Measurements from ENCODE around the gene LPP. TPM values are rescaled to one million over a fixed set of nuclear protein-coding genes. Genes with fewer than 3 reads are reported as not detected.

Gene LPP
- total and polyA plus RNA-seq, 2 of the 4 experiments (the other 2 are of a cell fraction): 16.0 to 130 TPM

- intact Hi-C loops (cut with micrococcal nuclease): loop anchor here (10.0 kb wide), 1 partner anchor 424 kb away; no protein-coding TSS in a partner anchor
- Histone ChIP-seq H2AK9ac (replicated peaks; ENCODE audit: low read depth, low read length, poor library complexity) (no peak overlapping the region), H3K56ac (ENCODE audit: extremely low read depth, insufficient read depth, low read length) (no peak overlapping the region), H2AFZ (replicated peaks; ENCODE audit: low read length, poor library complexity) (no peak overlapping the region), H4K91ac (ENCODE audit: insufficient read depth, low read depth, low read length) (no peak overlapping the region), H3K9me1 (ENCODE audit: insufficient read depth, low read length) (peaks cover 14% of the 10 kb centered on the region), H3K18ac (ENCODE audit: low read depth, low read length) (no peak overlapping the region), H3K4me2 (ENCODE audit: low read depth, low read length) (no peak overlapping the region), H4K20me1 (ENCODE audit: insufficient read depth, low read length) (peaks cover 24% of the 10 kb centered on the region; the same call in 1 of the 2 replicates), H3K9ac (ENCODE audit: low read depth, low read length) (no peak overlapping the region), H3K36me3 (ENCODE audit: control insufficient read depth, insufficient read depth, low read length) (peaks cover 5% of the 10 kb centered on the region; the same call in 1 of the 2 replicates), H2BK15ac (ENCODE audit: low read depth, low read length) (no peak overlapping the region), H3K27ac (ENCODE audit: insufficient read depth, low read length) (no peak overlapping the region), H3K4me1 (ENCODE audit: control insufficient read depth, insufficient read depth, low read length) (peaks cover 17% of the 10 kb centered on the region), H2AK5ac (ENCODE audit: low read depth, low read length) (no peak overlapping the region), H3K27me3 (ENCODE audit: control insufficient read depth, insufficient read depth, low read length) (no peaks in the 10 kb centered on the region), H2BK120ac (ENCODE audit: low read depth, low read length) (no peak overlapping the region), H3K9me3 (ENCODE audit: control insufficient read depth, insufficient read depth, low read length) (no peaks in the 10 kb centered on the region), H3K79me1 (ENCODE audit: low read depth in 1 of 2, low read length in 2 of 2) (peaks cover 39 to 75% of the 10 kb centered on the region in 2 experiments), H2BK5ac (ENCODE audit: low read depth, low read length, poor library complexity, severe bottlenecking) (no peak overlapping the region), H3K4ac (ENCODE audit: low read depth, low read length) (no peak overlapping the region), H4K5ac (ENCODE audit: low read depth, low read length) (no peak overlapping the region), H3K23ac (ENCODE audit: low read depth, low read length) (no peak overlapping the region; the same call in 1 of the 2 replicates), H3K14ac (replicated peaks; ENCODE audit: low read depth, low read length) (0 out of 2 replicates have a peak overlapping the region, but pooled peaks have one; percentile 6), H2BK20ac (ENCODE audit: low read depth, low read length) (no peak overlapping the region), H4K8ac (ENCODE audit: low read depth in 2 of 2, low read length in 2 of 2) (no peak overlapping the region), H3K4me3 (ENCODE audit: insufficient read depth, low read depth, low read length) (no peak overlapping the region)
- CTCF ChIA-PET: interaction anchor here (0.9 to 1.6 kb wide), 3 partner anchors 74 to 791 kb away, joined by 3 to 5 read pairs (median 3); no protein-coding TSS in a partner anchor
- peak; percentile 59 for DNase-seq
- no TSS peak for BruUV-seq (replicated peaks)
- dilution Hi-C loops (cut with HindIII; ENCODE audit: low sequenced_read_pairs, unreplicated experiment): no loop called here
- POLR2A ChIA-PET (ENCODE audit: unreplicated experiment): no interaction called here
- no peak for TF ChIP-seq CHD1 (IDR thresholded peaks at IDR 0.05; ENCODE audit: low read depth, low read length)
- TF ChIP-seq FOS (IDR thresholded peaks at IDR 0.05; ENCODE audit: low read depth, low read length): no peak
- TF ChIP-seq CEBPB (IDR thresholded peaks at IDR 0.05; ENCODE audit: low read depth, low read length): peak; percentile 73
- ATAC-seq (ENCODE audit: low read depth): no peak
- in situ Hi-C loops (cut with MboI; ENCODE audit: low sequenced_read_pairs): loop anchor here (25.0 kb wide), 1 partner anchor 794 kb away; the partner anchor contains the start of gene BCL6
Observed at GRCh38 chr3:188531210-188531609, 377.3 kb downstream of the LPP start.
